GM18907 (cell line): ENCODE measurements around the gene PYGO2.
A peak's percentile ranks its signal among the peaks of the same experiment; 100 is the strongest.

ENCODE experiments used
- ATAC-seq: cut with Tn5 transposase; IDR thresholded peaks from one replicate; pipeline ENCODE4 v1.9.1; 2021; ENCODE audit warnings: mild to moderate bottlenecking, moderate library complexity; ENCODE audit not compliant: unreplicated experiment

The PYGO2 gene

GRCh38 chr1:154961207-154962155 lies at the start of gene PYGO2:
TSS of gene PYGO2 (minus strand) at chr1:154961782. CDS start at chr1:154961576, 206 bp downstream.
- peak; percentile 77 for ATAC-seq

- no peak for ATAC-seq
These were observed 49.4 kb upstream of the PYGO2 start for GRCh38 chr1:155011004-155011416.

GRCh38 chr1:155010211-155010918 lies 48.8 kb upstream of the PYGO2 start:
- ATAC-seq, result no peak

GRCh38 chr1:155009742-155010141 lies 48.2 kb upstream of the PYGO2 start:
- no peak for ATAC-seq

GRCh38 chr1:155009221-155009711 lies 47.7 kb upstream of the PYGO2 start:
- no peak for ATAC-seq

- ATAC-seq, result no peak
These were observed 46.7 kb upstream of the PYGO2 start for GRCh38 chr1:155008015-155008941.

- ATAC-seq, result no peak
These were observed 45.8 kb upstream of the PYGO2 start for GRCh38 chr1:155007251-155007828.

GRCh38 chr1:155006601-155007101 lies 45.1 kb upstream of the PYGO2 start:
- no peak for ATAC-seq

GRCh38 chr1:155005076-155006011 lies 43.8 kb upstream of the PYGO2 start:
- no peak for ATAC-seq

GRCh38 chr1:155004352-155005075 lies 42.9 kb upstream of the PYGO2 start:
- no peak for ATAC-seq

- ATAC-seq, result no peak
These were observed 42.3 kb upstream of the PYGO2 start for GRCh38 chr1:155003766-155004351.

GRCh38 chr1:155003227-155003765 lies 41.7 kb upstream of the PYGO2 start:
- ATAC-seq, result no peak

- peak; percentile 0 for ATAC-seq
These were observed 41.1 kb upstream of the PYGO2 start, which contains the start of gene ZBTB7B for GRCh38 chr1:155002464-155003226. TSS of gene ZBTB7B (plus strand) at chr1:155002802. CDS start at chr1:155014661, 11,859 bp downstream.

GRCh38 chr1:155001675-155002463 lies 40.3 kb upstream of the PYGO2 start:
- peak; percentile 52 for ATAC-seq

GRCh38 chr1:155001425-155001674 lies 39.8 kb upstream of the PYGO2 start:
- ATAC-seq, result peak; percentile 18

- peak; percentile 39 for ATAC-seq
These were observed 39.3 kb upstream of the PYGO2 start for GRCh38 chr1:155000726-155001424.
